H9 (cell line): ENCODE results near the gene CEP126. TPM values are rescaled to one million over a fixed set of nuclear protein-coding genes. Genes with fewer than 3 reads are reported as not detected.

Experiments used
- DNase-seq: peaks from one replicate; pipeline ENCODE4 v3.0.0-alpha.2; 2017
- H2AFZ ChIP-seq: one replicate; pipeline ENCODE4 v1.6.1; 2013; ENCODE audit warnings: mild to moderate bottlenecking, low read length, control low read depth, moderate library complexity
- H2AK5ac ChIP-seq: 2 replicates; pipeline ENCODE4 v1.6.1; 2013; ENCODE audit warnings: low read length, control low read depth, mixed read lengths; ENCODE audit not compliant: insufficient read length
- H2BK120ac ChIP-seq: one replicate; pipeline ENCODE4 v1.6.1; 2013; ENCODE audit warnings: low read depth, mild to moderate bottlenecking, low read length, control low read depth, inconsistent platforms; ENCODE audit not compliant: poor library complexity, severe bottlenecking
- H2BK12ac ChIP-seq: 2 replicates; pipeline ENCODE4 v1.6.1; 2013; ENCODE audit warnings: low read length, control low read depth, mixed read lengths, low read depth; ENCODE audit not compliant: insufficient read length
- H2BK15ac ChIP-seq: 2 replicates; pipeline ENCODE4 v1.6.1; 2013; ENCODE audit warnings: low read depth, low read length, control low read depth
- H2BK20ac ChIP-seq: one replicate; pipeline ENCODE4 v1.6.1; 2013; ENCODE audit warnings: low read depth, mild to moderate bottlenecking, low read length, control low read depth, inconsistent platforms; ENCODE audit not compliant: poor library complexity, severe bottlenecking
- H2BK5ac ChIP-seq: 2 replicates; pipeline ENCODE4 v1.6.1; 2013; ENCODE audit warnings: low read length, control low read depth, mixed read lengths; ENCODE audit not compliant: insufficient read length
- H3K14ac ChIP-seq: 2 replicates; pipeline ENCODE4 v1.6.1; 2013; ENCODE audit warnings: low read length, control low read depth; ENCODE audit not compliant: insufficient read depth
- H3K18ac ChIP-seq: 2 replicates; pipeline ENCODE4 v1.6.1; 2013; ENCODE audit warnings: low read depth, mild to moderate bottlenecking, mixed read lengths, low read length, control low read depth; ENCODE audit not compliant: insufficient read length
- H3K23ac ChIP-seq: 2 replicates; pipeline ENCODE4 v1.6.1; 2013; ENCODE audit warnings: low read length, control low read depth, mixed read lengths, low read depth; ENCODE audit not compliant: insufficient read length
- H3K23me2 ChIP-seq: 2 replicates; pipeline ENCODE4 v1.6.1; 2013; ENCODE audit warnings: low read depth, mild to moderate bottlenecking, mixed read lengths, low read length, control low read depth; ENCODE audit not compliant: insufficient read length, poor library complexity, severe bottlenecking
- H3K27ac ChIP-seq: 2 replicates; pipeline ENCODE4 v1.5.1; 2013; ENCODE audit warnings: low read length, control low read depth, mixed read lengths, low read depth; ENCODE audit not compliant: insufficient read length
- H3K27me3 ChIP-seq: 2 replicates; pipeline ENCODE4 v1.6.1; 2013; ENCODE audit warnings: low read length, control low read depth, inconsistent platforms; ENCODE audit not compliant: insufficient read depth
- H3K4ac ChIP-seq: 2 replicates; pipeline ENCODE4 v1.6.1; 2013; ENCODE audit warnings: low read depth, mild to moderate bottlenecking, control low read depth, inconsistent platforms, low read length, moderate library complexity
- H3K4me1 ChIP-seq: 2 replicates; pipeline ENCODE4 v1.6.1; 2013; ENCODE audit warnings: low read length, control low read depth, inconsistent platforms; ENCODE audit not compliant: insufficient read depth
- H3K4me2 ChIP-seq: 2 replicates; pipeline ENCODE4 v1.6.1; 2013; ENCODE audit warnings: low read length, control low read depth, mixed read lengths; ENCODE audit not compliant: insufficient read length, insufficient read depth
- H3K56ac ChIP-seq: 2 replicates; pipeline ENCODE4 v1.6.1; 2013; ENCODE audit warnings: low read depth, mild to moderate bottlenecking, mixed read lengths, low read length, control low read depth; ENCODE audit not compliant: insufficient read length
- H3K79me1 ChIP-seq: 2 replicates; pipeline ENCODE4 v1.6.1; 2013; ENCODE audit warnings: low read depth, mild to moderate bottlenecking, moderate library complexity, low read length, control low read depth, inconsistent platforms; ENCODE audit not compliant: insufficient read depth, poor library complexity, severe bottlenecking
- H3K79me2 ChIP-seq: 2 replicates; pipeline ENCODE4 v1.6.1; 2013; ENCODE audit warnings: low read length, control low read depth, inconsistent platforms; ENCODE audit not compliant: insufficient read depth
- H3K9ac ChIP-seq: 2 replicates; pipeline ENCODE4 v1.6.1; 2013; ENCODE audit warnings: low read length, control low read depth, mixed read lengths; ENCODE audit not compliant: insufficient read length; ENCODE audit errors: extremely low read depth
- H3K9me3 ChIP-seq: one replicate; pipeline ENCODE4 v1.6.1; 2013; ENCODE audit warnings: low read depth, low read length, inconsistent platforms; ENCODE audit not compliant: control insufficient read depth
- H3T11ph ChIP-seq: one replicate; pipeline ENCODE4 v1.6.1; 2013; ENCODE audit warnings: mild to moderate bottlenecking, low read length, control low read depth, inconsistent platforms
- H4K20me1 ChIP-seq: one replicate; pipeline ENCODE4 v1.6.1; 2013; ENCODE audit not compliant: control insufficient read depth, insufficient read length, insufficient read depth
- H4K5ac ChIP-seq: 2 replicates; pipeline ENCODE4 v1.6.1; 2013; ENCODE audit warnings: low read depth, mild to moderate bottlenecking, mixed read lengths, low read length, control low read depth; ENCODE audit not compliant: insufficient read length
- H4K8ac ChIP-seq: replicated peaks from 2 replicates; pipeline ENCODE4 v1.6.1; 2013; ENCODE audit warnings: low read length, control low read depth, mixed read lengths, low read depth; ENCODE audit not compliant: insufficient read length
- H4K91ac ChIP-seq: 2 replicates; pipeline ENCODE4 v1.6.1; 2013; ENCODE audit warnings: low read depth, mild to moderate bottlenecking, moderate library complexity, mixed read lengths, low read length, control low read depth; ENCODE audit not compliant: insufficient read length
- H3K27ac Mint-ChIP-seq, 3 experiments: 2 replicates in 2 of 3; 3 replicates in 1 of 3; pipeline ENCODE4 v1.8.0; 2020 to 2021; ENCODE audit warnings: mixed read lengths in 3 of 3, mild to moderate bottlenecking in 1 of 3, moderate library complexity in 1 of 3
- H3K27me3 Mint-ChIP-seq: 2 replicates; pipeline ENCODE4 v1.8.0; 2021; ENCODE audit warnings: low read depth, mild to moderate bottlenecking, moderate library complexity, mixed read lengths
- H3K36me3 Mint-ChIP-seq, 3 experiments: 2 replicates in 2 of 3; 3 replicates in 1 of 3; pipeline ENCODE4 v1.8.0; 2020 to 2021; ENCODE audit warnings: low read depth in 3 of 3, mixed read lengths in 3 of 3; ENCODE audit not compliant: insufficient read depth in 1 of 3
- H3K4me1 Mint-ChIP-seq, 2 experiments: 2 replicates each; pipeline ENCODE4 v1.8.0; 2020; ENCODE audit warnings: mixed read lengths in 2 of 2
- H3K4me3 Mint-ChIP-seq, 2 experiments: 2 replicates in 1 of 2; 3 replicates in 1 of 2; pipeline ENCODE4 v1.8.0; 2020 to 2021; ENCODE audit warnings: mild to moderate bottlenecking in 2 of 2, mixed read lengths in 2 of 2, moderate library complexity in 1 of 2
- H3K9me3 Mint-ChIP-seq, 2 experiments: 2 replicates in 1 of 2; 3 replicates in 1 of 2; pipeline ENCODE4 v1.8.0; 2020; ENCODE audit warnings: mild to moderate bottlenecking in 2 of 2, mixed read lengths in 2 of 2, moderate library complexity in 1 of 2
- WGBS: extraction: QIAGEN DNeasy Blood & Tissue Kit; methylation state at CpG from one replicate; pipeline ENCODE4 v1.1.7; 2013; ENCODE audit warnings: missing lambda C conversion rate, low lambda C conversion rate, mixed read lengths; ENCODE audit not compliant: insufficient read length; ENCODE audit errors: extremely low coverage; 5-methylcytosine and 5-hydroxymethylcytosine counted together
- total RNA-seq: library from RNA; stranded (reverse); gene quantifications from 2 replicates; pipeline ENCODE4 v1.2.1, GENCODE V29; 2021
- TF ChIP-seq, protein P1 (sequence below): fragments of 200-600 bp; sonication (generic); conservative IDR thresholded peaks from 3 replicates; pipeline ENCODE4 v1.8.0; 2021; ENCODE audit warnings: antibody characterized with exemption, mild to moderate bottlenecking

CEP126 gene
- total RNA-seq, 1 experiment from 2014 or later: 1.2 TPM

DNA sequence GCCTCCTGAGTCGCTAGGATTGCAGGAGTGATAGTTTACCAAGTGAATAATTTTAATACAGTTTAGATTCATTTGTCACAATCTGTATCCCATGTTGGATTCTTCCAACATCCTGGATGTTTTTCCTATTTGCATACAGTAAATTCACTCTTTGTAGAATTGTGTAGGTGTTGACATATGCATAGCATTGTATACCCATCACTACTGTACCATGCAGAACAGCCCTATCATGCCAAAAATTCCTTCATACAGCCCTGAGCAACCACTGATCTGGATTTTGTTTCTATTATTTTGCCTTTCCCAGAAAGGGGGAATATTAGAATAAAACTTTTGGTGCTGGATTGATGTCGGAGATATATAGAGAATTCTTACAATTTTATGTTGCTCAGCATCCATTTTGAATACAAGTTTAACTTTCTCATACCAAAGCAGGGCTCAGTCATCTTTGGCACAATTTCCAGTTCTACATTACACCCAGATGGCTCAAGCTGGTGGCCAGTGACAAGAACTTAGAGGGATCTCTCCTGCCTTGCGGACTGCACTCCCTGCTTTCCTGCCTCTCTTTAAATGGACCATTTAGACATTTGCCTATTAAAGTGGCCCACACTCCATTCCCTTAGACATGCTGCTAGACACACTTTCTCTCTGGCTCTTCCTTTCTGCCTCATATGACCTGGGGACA, 87.0 kb downstream of the CEP126 start:
- no peak overlapping the region for H3K56ac ChIP-seq
- H3K14ac ChIP-seq: no peak overlapping the region
- no peaks in the 10 kb centered on the region for H4K20me1 ChIP-seq
- no peak overlapping the region for H2BK5ac ChIP-seq
- no peak overlapping the region for H3K9ac ChIP-seq
- no peaks in the 10 kb centered on the region for H3K79me1 ChIP-seq
- H2BK20ac ChIP-seq: no peak overlapping the region
- no peaks in the 10 kb centered on the region for H3K4me1 ChIP-seq
- no peak overlapping the region for H3K4me2 ChIP-seq
- peaks cover 8 to 10% of the 10 kb centered on the region in 2 experiments for H3K4me1 Mint-ChIP-seq
- no peak for DNase-seq
- no peak overlapping the region for H2AFZ ChIP-seq
- no peak overlapping the region for H4K5ac ChIP-seq
- H2AK5ac ChIP-seq: no peak overlapping the region
- no peaks in the 10 kb centered on the region for H3K36me3 Mint-ChIP-seq
- no peaks in the 10 kb centered on the region for H3K9me3 Mint-ChIP-seq
- no peaks in the 10 kb centered on the region for H3K27me3 ChIP-seq
- no peak overlapping the region for H3K4me3 Mint-ChIP-seq
- no peak overlapping the region for H3K18ac ChIP-seq
- H4K91ac ChIP-seq: no peak overlapping the region
- no peaks in the 10 kb centered on the region for H3K9me3 ChIP-seq
- H2BK120ac ChIP-seq: no peak overlapping the region
- H3K27ac ChIP-seq: no peak overlapping the region
- no peak overlapping the region for H4K8ac ChIP-seq
- no peak overlapping the region for H2BK12ac ChIP-seq
- H2BK15ac ChIP-seq: no peak overlapping the region
- H3T11ph ChIP-seq: no peak overlapping the region
- no peak overlapping the region for H3K23ac ChIP-seq
- H3K4ac ChIP-seq: no peak overlapping the region
- TF ChIP-seq, protein P1, sequence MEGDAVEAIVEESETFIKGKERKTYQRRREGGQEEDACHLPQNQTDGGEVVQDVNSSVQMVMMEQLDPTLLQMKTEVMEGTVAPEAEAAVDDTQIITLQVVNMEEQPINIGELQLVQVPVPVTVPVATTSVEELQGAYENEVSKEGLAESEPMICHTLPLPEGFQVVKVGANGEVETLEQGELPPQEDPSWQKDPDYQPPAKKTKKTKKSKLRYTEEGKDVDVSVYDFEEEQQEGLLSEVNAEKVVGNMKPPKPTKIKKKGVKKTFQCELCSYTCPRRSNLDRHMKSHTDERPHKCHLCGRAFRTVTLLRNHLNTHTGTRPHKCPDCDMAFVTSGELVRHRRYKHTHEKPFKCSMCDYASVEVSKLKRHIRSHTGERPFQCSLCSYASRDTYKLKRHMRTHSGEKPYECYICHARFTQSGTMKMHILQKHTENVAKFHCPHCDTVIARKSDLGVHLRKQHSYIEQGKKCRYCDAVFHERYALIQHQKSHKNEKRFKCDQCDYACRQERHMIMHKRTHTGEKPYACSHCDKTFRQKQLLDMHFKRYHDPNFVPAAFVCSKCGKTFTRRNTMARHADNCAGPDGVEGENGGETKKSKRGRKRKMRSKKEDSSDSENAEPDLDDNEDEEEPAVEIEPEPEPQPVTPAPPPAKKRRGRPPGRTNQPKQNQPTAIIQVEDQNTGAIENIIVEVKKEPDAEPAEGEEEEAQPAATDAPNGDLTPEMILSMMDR: no peak
- H3K27ac Mint-ChIP-seq: 0 out of 7 replicates have a peak overlapping the region, but pooled peaks of 1 of the 3 experiments have one; percentile 24
- H3K27me3 Mint-ChIP-seq: no peaks in the 10 kb centered on the region
- H3K79me2 ChIP-seq: no peaks in the 10 kb centered on the region
- WGBS: no CpG with 5 or more reads among the region's 3 CpGs
- H3K23me2 ChIP-seq: no peaks in the 10 kb centered on the region
